ENCODE measurements around the gene DLL4. TPM values are rescaled to one million over a fixed set of nuclear protein-coding genes. Genes with fewer than 3 reads are reported as not detected.
A peak's percentile ranks its signal among the peaks of the same experiment; 100 is the strongest.

DLL4 gene
- total RNA-seq, 4 donors from 2014 or later, result 4.2 to 11.2 (median 7.1) TPM

DNA sequence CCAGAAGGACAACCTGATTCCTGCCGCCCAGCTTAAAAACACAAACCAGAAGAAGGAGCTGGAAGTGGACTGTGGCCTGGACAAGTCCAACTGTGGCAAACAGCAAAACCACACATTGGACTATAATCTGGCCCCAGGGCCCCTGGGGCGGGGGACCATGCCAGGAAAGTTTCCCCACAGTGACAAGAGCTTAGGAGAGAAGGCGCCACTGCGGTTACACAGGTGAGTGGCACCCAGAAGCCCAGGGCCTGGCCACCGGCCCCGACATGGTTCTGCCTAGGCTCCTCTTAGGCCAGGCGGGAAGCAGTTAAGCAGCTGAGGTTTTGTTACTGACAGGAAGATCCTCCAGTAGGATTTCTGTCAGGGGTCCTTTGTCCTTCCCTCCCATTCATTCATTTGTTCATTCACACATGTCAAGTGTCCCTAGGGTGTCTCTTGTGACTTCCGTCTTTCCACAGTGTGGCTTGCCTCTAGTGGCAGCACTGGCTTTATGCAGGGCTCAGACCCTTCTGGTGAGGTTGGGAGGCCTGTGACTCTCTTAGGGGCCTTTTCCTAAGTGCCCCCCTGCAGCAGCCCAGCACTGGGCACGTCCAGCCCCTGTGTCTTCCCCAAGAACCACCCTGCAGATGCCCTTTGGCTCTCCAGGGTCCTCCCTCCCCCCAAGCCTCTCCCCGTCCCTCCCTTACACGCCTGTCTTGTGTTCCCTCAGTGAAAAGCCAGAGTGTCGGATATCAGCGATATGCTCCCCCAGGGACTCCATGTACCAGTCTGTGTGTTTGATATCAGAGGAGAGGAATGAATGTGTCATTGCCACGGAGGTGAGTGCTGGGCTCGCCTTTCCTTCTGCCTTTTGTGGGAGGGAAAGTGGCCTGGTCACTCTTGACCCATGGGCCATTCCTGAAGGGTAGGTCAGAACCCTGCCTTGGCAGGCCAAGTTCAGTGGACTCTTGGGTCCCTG is 7.8 kb downstream of the DLL4 start:
- no peak for DNase-seq (ENCODE audit: low spot score in 2 of 2)
- Histone ChIP-seq H3K27me3 (peaks cover 0 to 11% of the 10 kb centered on the region in 2 donors), H3K9me3 (no peaks in the 10 kb centered on the region), H3K27ac (no peak overlapping the region), H3K4me3 (no peak overlapping the region), H3K4me1 (peaks cover 0 to 18% (median 11%) of the 10 kb centered on the region in 4 donors), H3K36me3 (no peaks in the 10 kb centered on the region)
- TF ChIP-seq CTCF (IDR thresholded peaks at IDR 0.05), result no peak
- TF ChIP-seq POLR2A (IDR thresholded peaks at IDR 0.05), result no peak
- TF ChIP-seq EP300 (IDR thresholded peaks at IDR 0.05), result no peak
- 75 to 79% methylated on average over 13 to 15 of the region's 15 CpGs for WGBS, 2 donors

GRCh38 chr15:40937762-40938535 is 8.8 kb downstream of the DLL4 start:
- H3K4me1 ChIP-seq, result peaks cover 0 to 28% (median 21%) of the 10 kb centered on the region in 4 donors
- peaks cover 0 to under 1% of the 10 kb centered on the region in 2 donors for H3K27me3 ChIP-seq
- no peak overlapping the region for H3K27ac ChIP-seq
- WGBS, 2 donors, result 73 to 78% methylated on average over 19 of the region's 19 CpGs
- no peaks in the 10 kb centered on the region for H3K9me3 ChIP-seq
- no peak overlapping the region for H3K4me3 ChIP-seq
- peak in 2 of 5 experiments; percentile 7 to 14 for TF ChIP-seq CTCF (IDR thresholded peaks at IDR 0.05)
- TF ChIP-seq POLR2A (IDR thresholded peaks at IDR 0.05), result no peak
- TF ChIP-seq EP300 (IDR thresholded peaks at IDR 0.05), result no peak
- no peak for DNase-seq (ENCODE audit: low spot score in 2 of 2)
- no peaks in the 10 kb centered on the region for H3K36me3 ChIP-seq

GRCh38 chr15:40938536-40938870 is 9.4 kb downstream of the DLL4 start:
- DNase-seq (ENCODE audit: low spot score in 2 of 2), result no peak
- Histone ChIP-seq H3K9me3 (no peaks in the 10 kb centered on the region), H3K4me1 (peaks cover 0 to 30% (median 22%) of the 10 kb centered on the region in 4 donors), H3K36me3 (no peaks in the 10 kb centered on the region), H3K27ac (no peak overlapping the region), H3K27me3 (no peaks in the 10 kb centered on the region), H3K4me3 (no peak overlapping the region)
- TF ChIP-seq POLR2A (IDR thresholded peaks at IDR 0.05), result no peak
- no peak for TF ChIP-seq EP300 (IDR thresholded peaks at IDR 0.05)
- TF ChIP-seq CTCF (IDR thresholded peaks at IDR 0.05), result no peak
- WGBS, 2 donors, result 85% methylated on average over 3 to 6 of the region's 6 CpGs

GRCh38 chr15:40940296-40940801 is 11.2 kb downstream of the DLL4 start:
- Histone ChIP-seq H3K9me3 (no peaks in the 10 kb centered on the region), H3K27me3 (no peaks in the 10 kb centered on the region), H3K36me3 (no peaks in the 10 kb centered on the region), H3K4me3 (no peak overlapping the region), H3K27ac (peak overlapping the region in 2 of 4 donors; percentile 80 to 84), H3K4me1 (peaks cover 0 to 30% (median 22%) of the 10 kb centered on the region in 4 donors)
- DNase-seq (ENCODE audit: low spot score in 2 of 2), result no peak
- peak in 1 of 2 donors; percentile 31 for TF ChIP-seq EP300 (IDR thresholded peaks at IDR 0.05)
- no peak for TF ChIP-seq CTCF (IDR thresholded peaks at IDR 0.05)
- WGBS, 2 donors, result 35 to 36% methylated on average over 13 to 15 of the region's 15 CpGs
